ENCODE data around the gene NAV2. TPM values are rescaled to one million over a fixed set of nuclear protein-coding genes. Genes with fewer than 3 reads are reported as not detected.

The NAV2 gene
- total RNA-seq, 1 experiment from 2014 or later: 46.3 TPM

- H3K56ac ChIP-seq (ENCODE audit: insufficient read length, low read depth, low read length): no peak overlapping the region
- Mint-ChIP-seq H3K4me3 (no peak overlapping the region), H3K27ac (peak overlapping the region in 1 of 3 experiments; percentile 62; a peak in 2 of 7 replicates), H3K36me3 (ENCODE audit: insufficient read depth in 1 of 3, low read depth in 3 of 3) (peaks cover 13 to 45% (median 29%) of the 10 kb centered on the region in 3 experiments), H3K4me1 (peaks cover 34 to 36% of the 10 kb centered on the region in 2 experiments), H3K27me3 (ENCODE audit: low read depth) (no peaks in the 10 kb centered on the region), H3K9me3 (peaks cover 3% of the 10 kb centered on the region in 2 experiments; a peak in 4 of 5 replicates)
- no peak for TF ChIP-seq CTCF (conservative IDR thresholded peaks at IDR 0.05)
- no peak overlapping the region for H4K5ac ChIP-seq (ENCODE audit: insufficient read length, low read depth, low read length)
- peaks cover 4% of the 10 kb centered on the region; the same call in 1 of the 2 replicates for H3K4me1 ChIP-seq (ENCODE audit: insufficient read depth, low read length)
- no peak overlapping the region for H2BK15ac ChIP-seq (ENCODE audit: low read depth, low read length)
- H2BK120ac ChIP-seq (ENCODE audit: low read depth, low read length, poor library complexity, severe bottlenecking): no peak overlapping the region
- WGBS (ENCODE audit: extremely low coverage, insufficient read length, low lambda C conversion rate): no CpG with 5 or more reads among the region's 6 CpGs
- H2BK20ac ChIP-seq (ENCODE audit: low read depth, low read length, poor library complexity, severe bottlenecking): no peak overlapping the region
- H2AK5ac ChIP-seq (ENCODE audit: insufficient read length, low read length): no peak overlapping the region
- H3K9ac ChIP-seq (ENCODE audit: extremely low read depth, insufficient read length, low read length): no peak overlapping the region
- no peak for DNase-seq
- H4K91ac ChIP-seq (ENCODE audit: insufficient read length, low read depth, low read length): no peak overlapping the region
- H3K18ac ChIP-seq (ENCODE audit: insufficient read length, low read depth, low read length): no peak overlapping the region
- H3K23me2 ChIP-seq (ENCODE audit: insufficient read length, low read depth, low read length, poor library complexity, severe bottlenecking): no peaks in the 10 kb centered on the region
- H3K79me2 ChIP-seq (ENCODE audit: insufficient read depth, low read length): no peaks in the 10 kb centered on the region
- H3K79me1 ChIP-seq (ENCODE audit: insufficient read depth, low read depth, low read length, poor library complexity, severe bottlenecking): no peaks in the 10 kb centered on the region
- H4K20me1 ChIP-seq (ENCODE audit: control insufficient read depth, insufficient read depth, insufficient read length): no peaks in the 10 kb centered on the region
- H3K14ac ChIP-seq (ENCODE audit: insufficient read depth, low read length): no peak overlapping the region
- H3K27me3 ChIP-seq (ENCODE audit: insufficient read depth, low read length): no peaks in the 10 kb centered on the region
- no peaks in the 10 kb centered on the region for H3K9me3 ChIP-seq (ENCODE audit: control insufficient read depth, low read depth, low read length)
- H3K27ac ChIP-seq (ENCODE audit: insufficient read length, low read depth, low read length): no peak overlapping the region
- H3K23ac ChIP-seq (ENCODE audit: insufficient read length, low read depth, low read length): no peak overlapping the region
- H2BK5ac ChIP-seq (ENCODE audit: insufficient read length, low read length): no peak overlapping the region
- H4K8ac ChIP-seq (replicated peaks; ENCODE audit: insufficient read length, low read depth, low read length): no peak overlapping the region
- no peak overlapping the region for H3T11ph ChIP-seq (ENCODE audit: low read length)
- no peak overlapping the region for H3K4me2 ChIP-seq (ENCODE audit: insufficient read depth, insufficient read length, low read length)
- H2BK12ac ChIP-seq (ENCODE audit: insufficient read length, low read depth, low read length): no peak overlapping the region
- H3K4ac ChIP-seq (ENCODE audit: low read depth, low read length): no peak overlapping the region
- H2AFZ ChIP-seq (ENCODE audit: low read length): no peak overlapping the region
Measured at GRCh38 chr11:19846654-19847305, 134.1 kb downstream of the NAV2 start.
